Mononuclear cell (primary cell): ENCODE measurements around the gene TMEM222. TPM values are rescaled to one million over a fixed set of nuclear protein-coding genes. Genes with fewer than 3 reads are reported as not detected.

Experiments
- H3K27me3 ChIP-seq: 2 replicates; pipeline ENCODE4 v1.6.0; 2011; ENCODE audit warnings: low read length, control low read depth; ENCODE audit not compliant: insufficient read depth
- H3K4me1 ChIP-seq: 2 replicates; pipeline ENCODE4 v1.5.1; 2011; ENCODE audit warnings: mild to moderate bottlenecking, low read length, control low read depth; ENCODE audit not compliant: insufficient read depth
- H3K4me3 ChIP-seq: 2 replicates; pipeline ENCODE4 v1.5.1; 2011; ENCODE audit warnings: mild to moderate bottlenecking, low read length, moderate library complexity
- H3K9me3 ChIP-seq: 2 replicates; pipeline ENCODE4 v1.5.1; 2011; ENCODE audit warnings: low read depth, mild to moderate bottlenecking, control low read depth, low read length
- total RNA-seq: library from RNA; depleted of rRNA; stranded (reverse); fragments of >200 nt; gene quantifications from one replicate; pipeline ENCODE4 v1.2.3, GENCODE V29; 2012

The TMEM222 gene
- total RNA-seq, 1 donor: 17.0 TPM

GRCh38 chr1:27367160-27367650 is 45.2 kb downstream of the TMEM222 start:
- Histone ChIP-seq H3K4me3 (no peak overlapping the region), H3K4me1 (peaks cover 61% of the 10 kb centered on the region), H3K9me3 (no peaks in the 10 kb centered on the region)

DNA sequence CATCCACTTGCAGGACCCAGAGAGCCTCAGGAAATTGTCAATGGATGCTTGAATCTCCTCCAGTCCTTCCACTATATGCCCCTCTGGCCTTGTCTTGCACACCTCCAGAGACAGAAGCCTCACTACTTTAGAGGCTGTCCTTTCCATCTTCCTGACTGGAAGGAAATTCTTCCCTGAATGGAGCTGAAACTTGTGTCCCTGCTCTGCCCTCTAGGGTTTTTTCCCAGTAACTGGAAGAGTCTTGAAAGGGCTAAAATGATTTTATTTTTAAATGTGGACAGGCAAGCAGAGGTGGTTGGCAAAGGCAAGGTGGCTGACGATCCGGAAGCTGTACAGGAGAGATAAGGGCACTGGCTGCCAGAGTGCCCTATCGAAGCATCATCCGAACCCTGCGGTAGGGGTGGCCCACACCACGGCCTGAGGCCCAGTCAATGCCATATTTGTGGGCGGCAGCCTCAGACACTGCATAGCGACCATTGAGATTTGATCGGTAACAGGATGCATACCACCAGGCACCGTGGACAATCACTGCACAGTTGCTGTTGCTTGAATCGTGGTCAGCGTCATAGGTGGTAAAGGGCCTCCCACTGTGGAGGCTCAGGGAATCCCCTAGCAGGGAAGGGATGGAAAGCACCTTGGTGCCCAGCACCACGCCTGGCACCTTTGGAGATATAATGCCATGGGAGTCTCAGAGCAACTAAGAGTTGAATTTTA is 47.1 kb downstream of the TMEM222 start:
- Histone ChIP-seq H3K4me3 (no peak overlapping the region), H3K4me1 (peaks cover 61% of the 10 kb centered on the region), H3K9me3 (no peaks in the 10 kb centered on the region), H3K27me3 (no peaks in the 10 kb centered on the region)

More at GRCh38 chr1:27367160-27367650, 45.2 kb downstream of the TMEM222 start:
- no peaks in the 10 kb centered on the region for H3K27me3 ChIP-seq

DNA sequence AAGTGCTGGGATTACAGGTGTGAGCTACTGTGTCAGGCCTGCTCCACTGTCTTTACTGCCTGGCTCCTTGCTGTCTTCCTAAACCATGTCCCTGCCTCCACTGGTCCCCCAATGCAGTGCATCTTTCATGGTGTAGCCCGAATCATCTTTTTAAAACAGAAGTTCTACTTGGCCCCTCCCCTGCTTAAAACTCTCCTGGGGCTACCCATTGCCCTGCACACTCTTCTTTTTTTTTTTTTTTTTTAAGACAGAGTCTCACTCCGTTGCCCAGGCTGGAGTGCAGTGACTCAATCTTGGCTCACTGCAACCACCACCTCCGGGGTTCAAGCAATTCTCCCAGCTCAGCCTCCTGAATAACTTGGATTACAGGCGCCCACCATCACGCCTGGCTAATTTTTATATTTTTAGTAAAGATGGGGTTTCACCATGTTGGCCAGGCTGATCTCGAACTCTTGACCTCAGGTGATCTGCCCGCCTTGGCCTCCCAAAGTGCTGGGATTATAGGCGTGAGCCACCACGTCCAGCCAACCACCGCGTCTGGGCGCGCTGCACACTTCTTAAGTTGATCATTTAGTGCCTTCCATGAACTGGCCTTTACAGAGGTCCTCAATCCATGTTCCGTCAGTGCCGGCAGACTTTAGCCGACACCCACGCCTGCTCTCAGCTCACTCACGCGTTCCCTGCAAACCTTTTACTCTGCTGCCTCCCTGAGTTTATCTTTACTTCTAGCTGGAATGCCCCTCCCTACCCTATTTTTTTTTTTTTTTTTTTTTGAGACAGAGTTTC is 50.3 kb downstream of the TMEM222 start:
- H3K27me3 ChIP-seq: no peaks in the 10 kb centered on the region
- H3K9me3 ChIP-seq: no peaks in the 10 kb centered on the region
- peaks cover 36% of the 10 kb centered on the region for H3K4me1 ChIP-seq
- H3K4me3 ChIP-seq: no peak overlapping the region

DNA sequence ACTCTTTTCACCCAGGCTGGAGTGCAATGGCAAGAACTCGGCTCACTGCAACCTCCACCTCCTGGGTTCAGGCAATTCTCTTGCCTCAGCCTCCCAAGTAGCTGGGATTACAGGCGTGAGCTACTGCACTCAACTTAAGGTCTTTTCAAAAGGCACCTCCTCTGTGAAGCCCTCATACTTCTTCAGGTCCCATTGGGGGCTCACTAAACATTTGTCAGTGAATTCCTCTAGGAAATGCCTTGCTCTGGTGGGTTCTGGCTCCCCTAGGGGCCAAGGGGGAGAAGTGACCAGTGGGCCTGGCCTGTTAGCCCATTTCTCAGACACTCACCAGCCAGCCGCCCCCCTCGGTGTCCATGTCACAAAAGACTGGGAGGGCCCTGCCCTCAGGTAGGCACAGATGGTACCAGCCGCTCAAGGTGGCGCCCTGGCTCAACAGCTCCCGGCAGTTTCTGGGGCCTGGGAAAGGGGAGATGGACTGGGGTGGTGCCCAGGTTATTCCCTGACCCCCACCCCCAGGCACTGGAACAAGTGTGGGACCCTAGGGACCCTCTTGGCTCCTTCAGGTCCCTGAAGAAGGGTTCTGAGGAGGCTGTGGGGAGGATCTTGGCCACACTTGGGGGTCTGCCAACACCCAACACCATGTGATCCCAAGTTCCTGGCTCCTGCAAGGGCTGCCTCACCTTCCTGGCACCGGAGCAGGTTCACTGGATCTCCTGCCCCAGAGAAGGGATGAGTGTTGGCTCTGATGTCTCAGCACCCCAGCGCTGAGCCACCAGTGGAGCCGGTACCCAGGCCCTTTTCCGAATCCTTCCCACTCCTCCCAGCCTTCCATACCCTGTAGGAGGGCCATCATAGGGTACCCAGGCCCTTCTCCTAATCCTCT is 51.1 kb downstream of the TMEM222 start:
- Histone ChIP-seq H3K4me1 (peaks cover 28% of the 10 kb centered on the region), H3K4me3 (no peak overlapping the region), H3K9me3 (no peaks in the 10 kb centered on the region), H3K27me3 (no peaks in the 10 kb centered on the region)

DNA sequence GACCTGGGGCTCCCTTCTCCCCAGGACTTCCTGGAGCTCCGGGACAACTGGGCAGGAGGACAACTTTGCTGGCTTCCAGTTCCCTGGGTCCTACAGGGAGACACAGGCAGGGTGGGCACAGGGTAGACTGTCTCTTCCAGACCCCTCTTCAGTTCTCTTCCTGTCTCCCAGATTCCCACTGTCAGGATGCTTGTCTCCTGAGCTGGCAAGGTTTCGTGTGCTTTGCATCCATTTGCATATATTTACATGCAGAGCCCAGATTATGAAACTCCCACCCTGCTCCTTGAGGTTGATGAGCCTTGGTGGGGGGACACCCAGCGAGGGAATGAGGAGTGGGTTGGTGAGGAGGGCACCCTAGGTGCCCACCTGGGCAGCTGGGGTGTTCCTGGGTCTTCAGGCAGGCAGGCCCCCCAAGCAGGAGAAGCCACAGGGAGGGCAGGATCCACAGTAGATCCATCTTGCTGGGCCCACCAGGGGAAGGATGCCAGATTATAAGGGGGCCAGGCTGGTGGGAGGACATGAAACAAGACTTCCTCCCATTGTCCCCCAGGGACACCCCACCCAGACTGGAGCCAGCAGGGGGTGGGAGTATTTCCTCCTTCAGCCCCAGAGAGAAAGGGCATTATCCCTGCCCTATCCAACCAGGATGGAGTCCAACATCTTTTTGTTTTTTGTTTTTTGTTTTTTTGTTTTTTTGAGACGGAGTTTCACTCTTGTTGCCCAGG is 52.6 kb downstream of the TMEM222 start, which contains the start of gene FCN3:
Gene FCN3 (minus strand): TSS at position 463 of the 725 bp plus-strand sequence. CDS start 6 bp downstream, at position 457.
- H3K27me3 ChIP-seq: no peaks in the 10 kb centered on the region
- H3K4me1 ChIP-seq: peaks cover 13% of the 10 kb centered on the region
- H3K9me3 ChIP-seq: no peaks in the 10 kb centered on the region
- no peak within 1 kb of the TSS for H3K4me3 ChIP-seq

DNA sequence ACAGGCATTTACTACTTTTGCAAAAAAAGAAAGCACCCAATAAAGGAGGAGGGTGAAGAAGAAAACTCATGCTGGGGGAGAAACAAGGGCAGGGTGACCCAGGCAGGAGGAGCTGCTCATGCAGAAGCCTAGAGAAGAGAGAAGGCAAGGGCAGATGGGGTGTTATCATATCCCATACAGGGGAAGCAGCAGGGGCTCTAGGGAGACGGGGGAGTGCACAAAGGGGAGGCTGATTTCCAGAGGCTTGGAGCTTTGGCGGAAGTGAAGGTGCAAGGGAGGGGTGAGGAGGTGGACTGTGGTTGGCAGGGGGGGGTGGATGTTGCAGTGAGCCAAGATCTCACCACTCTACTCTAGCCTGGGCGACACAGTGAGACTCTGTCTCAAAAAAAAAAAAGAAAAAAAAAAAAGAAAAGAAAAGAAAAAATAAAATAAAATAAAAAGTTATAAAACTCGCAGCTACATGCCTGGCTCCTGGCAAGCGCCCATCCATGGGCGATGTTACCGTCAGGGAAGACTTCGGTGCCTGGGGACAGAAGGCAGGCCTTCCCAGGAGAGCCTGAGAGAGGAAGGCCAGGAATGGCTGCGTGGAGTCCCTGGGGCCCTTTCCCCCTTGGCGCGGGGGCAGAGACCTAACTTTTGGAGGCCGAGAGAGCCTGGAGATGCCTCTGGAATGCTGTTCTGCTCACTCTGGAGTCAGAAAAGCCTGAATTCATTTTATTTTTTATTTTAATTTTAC is 56.0 kb downstream of the TMEM222 start:
- Histone ChIP-seq H3K9me3 (no peaks in the 10 kb centered on the region), H3K4me1 (no peaks in the 10 kb centered on the region), H3K4me3 (no peak overlapping the region), H3K27me3 (no peaks in the 10 kb centered on the region)

DNA sequence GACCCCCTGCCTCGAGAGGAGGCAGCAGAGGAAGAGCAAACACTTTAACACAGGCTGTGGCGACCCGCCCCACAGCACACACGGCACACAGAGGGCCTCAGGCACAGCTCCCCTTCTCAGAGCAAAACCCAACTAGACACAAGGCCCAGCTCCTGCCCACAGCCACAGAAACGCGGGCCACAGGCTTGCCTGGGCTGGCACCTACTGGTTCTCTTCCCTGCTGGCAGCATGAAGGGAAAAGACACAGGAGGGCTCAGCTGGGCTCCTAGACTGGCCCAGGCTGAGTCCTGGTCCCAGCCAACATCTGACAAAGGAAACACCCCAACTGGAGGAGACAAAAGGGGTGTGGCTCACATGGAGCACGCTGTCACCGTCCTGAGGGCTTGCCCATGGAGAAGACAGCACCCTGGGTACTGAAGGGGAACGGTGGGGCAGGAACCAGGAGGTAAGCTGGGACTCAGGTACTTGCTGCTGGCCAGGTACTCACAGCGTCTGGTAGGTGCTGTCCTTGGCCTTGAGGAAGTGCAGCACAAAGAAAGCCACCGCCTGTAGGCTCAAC is 57.7 kb downstream of the TMEM222 start:
- Histone ChIP-seq H3K4me1 (no peaks in the 10 kb centered on the region), H3K9me3 (no peaks in the 10 kb centered on the region), H3K4me3 (no peak overlapping the region), H3K27me3 (no peaks in the 10 kb centered on the region)

DNA sequence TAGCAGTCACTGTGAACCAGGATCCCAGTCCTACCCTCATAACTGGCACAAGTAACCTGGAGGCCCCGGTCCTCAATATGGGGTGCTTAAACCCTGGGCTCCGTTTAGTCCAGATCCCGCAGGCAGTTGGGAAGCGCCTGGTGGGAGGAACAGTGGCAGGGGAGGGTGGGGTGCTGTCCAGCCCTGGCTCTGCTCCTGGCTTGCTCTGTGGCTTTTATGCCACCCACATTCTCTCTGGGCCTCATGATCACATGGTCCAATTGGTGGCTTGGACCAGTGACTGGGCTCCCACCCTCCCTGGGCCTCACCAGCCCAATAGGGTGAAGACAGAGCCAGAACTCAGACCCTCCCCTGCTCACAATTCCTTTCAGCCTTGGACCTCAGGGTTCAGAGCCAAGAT is 58.3 kb downstream of the TMEM222 start:
- Histone ChIP-seq H3K4me3 (no peak overlapping the region), H3K27me3 (no peaks in the 10 kb centered on the region), H3K9me3 (no peaks in the 10 kb centered on the region), H3K4me1 (no peaks in the 10 kb centered on the region)

- Histone ChIP-seq H3K4me3 (no peak overlapping the region), H3K9me3 (no peaks in the 10 kb centered on the region)
Measured at GRCh38 chr1:27380766-27381733, 59.1 kb downstream of the TMEM222 start.

GRCh38 chr1:27381969-27382762 is 60.2 kb downstream of the TMEM222 start:
- H3K4me1 ChIP-seq: no peaks in the 10 kb centered on the region
- no peaks in the 10 kb centered on the region for H3K27me3 ChIP-seq
- no peaks in the 10 kb centered on the region for H3K9me3 ChIP-seq
- H3K4me3 ChIP-seq: no peak overlapping the region

More at GRCh38 chr1:27380766-27381733, 59.1 kb downstream of the TMEM222 start:
- H3K27me3 ChIP-seq: no peaks in the 10 kb centered on the region
- H3K4me1 ChIP-seq: no peaks in the 10 kb centered on the region

GRCh38 chr1:27383039-27383605 is 61.2 kb downstream of the TMEM222 start, which contains the start of gene CD164L2:
Gene CD164L2, minus strand, starts transcription at chr1:27383333. Its CDS starts 94 bp downstream, at chr1:27383239.
- Histone ChIP-seq H3K9me3 (no peaks in the 10 kb centered on the region), H3K4me1 (no peaks in the 10 kb centered on the region), H3K27me3 (no peaks in the 10 kb centered on the region), H3K4me3 (no peak within 1 kb of the TSS)

- H3K4me1 ChIP-seq: no peaks in the 10 kb centered on the region
- no peak overlapping the region for H3K4me3 ChIP-seq
- no peaks in the 10 kb centered on the region for H3K9me3 ChIP-seq
- no peaks in the 10 kb centered on the region for H3K27me3 ChIP-seq
Measured at GRCh38 chr1:27383661-27384060, 61.7 kb downstream of the TMEM222 start.
